NCI-H226 (cell line): Measurements from ENCODE around the gene ARHGAP24.
A peak's percentile ranks its signal among the peaks of the same experiment; 100 is the strongest.

Source experiments
- DNase-seq: peaks from one replicate; pipeline ENCODE4 v3.0.0-alpha.2; 2015

Gene ARHGAP24

GRCh38 chr4:85474818-85475630, at the start of gene ARHGAP24:
Gene ARHGAP24 (plus strand): TSS chr4:85475150.
- DNase-seq = peak; percentile 96

GRCh38 chr4:85426366-85426765, 48.6 kb upstream of the ARHGAP24 start:
- DNase-seq = no peak

GRCh38 chr4:85427123-85427522, 47.8 kb upstream of the ARHGAP24 start:
- DNase-seq = no peak

GRCh38 chr4:85430226-85430625, 44.7 kb upstream of the ARHGAP24 start:
- no peak for DNase-seq

GRCh38 chr4:85430697-85431096, 44.3 kb upstream of the ARHGAP24 start:
- peak; percentile 50 for DNase-seq

GRCh38 chr4:85431156-85431555, 43.8 kb upstream of the ARHGAP24 start:
- DNase-seq = no peak

GRCh38 chr4:85431881-85432485, 43.0 kb upstream of the ARHGAP24 start:
- DNase-seq = no peak

GRCh38 chr4:85445050-85445639, 29.8 kb upstream of the ARHGAP24 start:
- DNase-seq = no peak

GRCh38 chr4:85446141-85446861, 28.6 kb upstream of the ARHGAP24 start:
- DNase-seq = no peak

GRCh38 chr4:85448906-85449890, 25.8 kb upstream of the ARHGAP24 start:
- no peak for DNase-seq

GRCh38 chr4:85452058-85452731, 22.8 kb upstream of the ARHGAP24 start:
- no peak for DNase-seq

- no peak for DNase-seq
Measured at GRCh38 chr4:85455942-85456341, 19.0 kb upstream of the ARHGAP24 start.

GRCh38 chr4:85457752-85458467, 17.0 kb upstream of the ARHGAP24 start:
- DNase-seq = no peak

GRCh38 chr4:85459736-85460135, 15.2 kb upstream of the ARHGAP24 start:
- no peak for DNase-seq

- no peak for DNase-seq
Measured at GRCh38 chr4:85474356-85474755, 594 bp upstream of the ARHGAP24 start.

- no peak for DNase-seq
Measured at GRCh38 chr4:85475631-85476233, 782 bp downstream of the ARHGAP24 start.

GRCh38 chr4:85476381-85476780, 1.4 kb downstream of the ARHGAP24 start:
- no peak for DNase-seq

- DNase-seq = no peak
Measured at GRCh38 chr4:85477534-85477933, 2.6 kb downstream of the ARHGAP24 start.

- peak; percentile 20 for DNase-seq
Measured at GRCh38 chr4:85478576-85478975, 3.6 kb downstream of the ARHGAP24 start.

- DNase-seq = no peak
Measured at GRCh38 chr4:85482010-85482738, 7.2 kb downstream of the ARHGAP24 start.
